DMS 273 (cell line): ENCODE results near the gene KCNAB1.
A peak's percentile ranks its signal among the peaks of the same experiment; 100 is the strongest.
"Not testable (repeated sequence)": the region's sequence is repeated elsewhere in the genome, so short reads cannot be mapped to it uniquely, and the experiment has no call there.

Experiments
- DNase-seq: peaks from one replicate; lab custom pipeline; 2025; ENCODE audit not compliant: unreplicated experiment; lab: John Stamatoyannopoulos, UW

Gene KCNAB1

GRCh38 chr3:156174229-156174847 is 54.0 kb downstream of the KCNAB1 start:
- peak; percentile 71 for DNase-seq

- no peak for DNase-seq
These were observed 55.2 kb downstream of the KCNAB1 start for GRCh38 chr3:156175570-156175969.

GRCh38 chr3:156176048-156176447 is 55.7 kb downstream of the KCNAB1 start:
- DNase-seq = no peak

GRCh38 chr3:156176629-156177210 is 56.3 kb downstream of the KCNAB1 start:
- no peak for DNase-seq

GRCh38 chr3:156180077-156180476 is 59.7 kb downstream of the KCNAB1 start:
- no peak for DNase-seq

GRCh38 chr3:156181509-156181908 is 61.1 kb downstream of the KCNAB1 start:
- no peak for DNase-seq

GRCh38 chr3:156183396-156183795 is 63.0 kb downstream of the KCNAB1 start:
- no peak for DNase-seq

- no peak for DNase-seq
These were observed 63.8 kb downstream of the KCNAB1 start for GRCh38 chr3:156184156-156184555.

- no peak for DNase-seq
These were observed 66.9 kb downstream of the KCNAB1 start for GRCh38 chr3:156187146-156187769.

GRCh38 chr3:156188757-156189156 is 68.4 kb downstream of the KCNAB1 start:
- DNase-seq = no peak

- DNase-seq = no peak
These were observed 69.5 kb downstream of the KCNAB1 start for GRCh38 chr3:156189927-156190326.

GRCh38 chr3:156194945-156195344 is 74.6 kb downstream of the KCNAB1 start:
- DNase-seq = not testable (repeated sequence)

- not testable (repeated sequence) for DNase-seq
These were observed 76.8 kb downstream of the KCNAB1 start for GRCh38 chr3:156197152-156197551.

GRCh38 chr3:156201411-156202405 is 81.3 kb downstream of the KCNAB1 start:
- no peak for DNase-seq

- DNase-seq = no peak
These were observed 85.8 kb downstream of the KCNAB1 start for GRCh38 chr3:156206157-156206556.

- DNase-seq = no peak
These were observed 87.7 kb downstream of the KCNAB1 start for GRCh38 chr3:156207802-156208685.

GRCh38 chr3:156209631-156210335 is 89.4 kb downstream of the KCNAB1 start:
- no peak for DNase-seq

GRCh38 chr3:156211583-156211982 is 91.2 kb downstream of the KCNAB1 start:
- no peak for DNase-seq

GRCh38 chr3:156214676-156215075 is 94.3 kb downstream of the KCNAB1 start:
- DNase-seq = no peak

GRCh38 chr3:156215751-156216150 is 95.4 kb downstream of the KCNAB1 start:
- no peak for DNase-seq
